OCI-LY1 (cell line): ENCODE data around the gene BAD.

ENCODE experiments used
- H2AFZ ChIP-seq: fragments of 200-600 bp; sonication (generic), shearing (Covaris generic); 2 replicates; pipeline ENCODE4 v1.6.0; 2014; ENCODE audit warnings: antibody characterized with exemption, mild to moderate bottlenecking, low read length
- H3F3A ChIP-seq: fragments of 200-600 bp; sonication (generic), shearing (Covaris generic); 2 replicates; pipeline ENCODE4 v1.6.0; 2014; ENCODE audit warnings: mild to moderate bottlenecking, antibody characterized with exemption, low read length, moderate library complexity; ENCODE audit not compliant: insufficient read depth
- H3K27ac ChIP-seq: fragments of 200-600 bp; sonication (generic); 2 replicates; pipeline ENCODE4 v1.5.1; 2014; ENCODE audit warnings: low read length, mixed run types, mild to moderate bottlenecking, low read depth; ENCODE audit not compliant: poor library complexity, severe bottlenecking
- H3K27me3 ChIP-seq: fragments of 200-600 bp; sonication (generic); 2 replicates; pipeline ENCODE4 v1.6.0; 2014; ENCODE audit warnings: antibody characterized with exemption, mild to moderate bottlenecking, low read length, moderate library complexity; ENCODE audit not compliant: insufficient read depth
- H3K36me3 ChIP-seq: fragments of 200-600 bp; sonication (generic); 2 replicates; pipeline ENCODE4 v1.6.1; 2014; ENCODE audit warnings: mild to moderate bottlenecking, antibody characterized with exemption, low read length, moderate library complexity, mixed read lengths; ENCODE audit not compliant: insufficient read depth
- H3K4me1 ChIP-seq: fragments of 200-600 bp; sonication (generic); 2 replicates; pipeline ENCODE4 v1.5.1; 2014; ENCODE audit warnings: mild to moderate bottlenecking, low read length, moderate library complexity; ENCODE audit not compliant: insufficient read depth, severe bottlenecking
- H3K4me2 ChIP-seq: fragments of 200-600 bp; sonication (generic), shearing (Covaris generic); 2 replicates; pipeline ENCODE4 v1.6.1; 2014; ENCODE audit warnings: low read length
- H3K4me3 ChIP-seq: fragments of 200-600 bp; sonication (generic); 2 replicates; pipeline ENCODE4 v1.5.1; 2014; ENCODE audit warnings: low read length, low read depth, mild to moderate bottlenecking, mixed read lengths; ENCODE audit not compliant: poor library complexity, severe bottlenecking
- H3K79me2 ChIP-seq: fragments of 200-600 bp; shearing (Covaris generic); 2 replicates; pipeline ENCODE4 v1.6.1; 2016; ENCODE audit warnings: mixed run types, low read length, mixed read lengths; ENCODE audit not compliant: insufficient read depth
- H3K9ac ChIP-seq: fragments of 200-600 bp; sonication (generic), shearing (Covaris generic); 2 replicates; pipeline ENCODE4 v1.6.1; 2014; ENCODE audit warnings: mild to moderate bottlenecking, low read length, mixed read lengths
- H3K9me2 ChIP-seq: fragments of 200-600 bp; sonication (generic), shearing (Covaris generic); 2 replicates; pipeline ENCODE4 v1.6.1; 2014; ENCODE audit warnings: low read depth, mild to moderate bottlenecking, low read length, mixed read lengths
- H3K9me3 ChIP-seq: fragments of 200-600 bp; shearing (Covaris generic); 2 replicates; pipeline ENCODE4 v1.6.1; 2014; ENCODE audit warnings: low read length, mixed read lengths
- H4K20me1 ChIP-seq: fragments of 200-600 bp; sonication (generic), shearing (Covaris generic); 2 replicates; pipeline ENCODE4 v1.6.0; 2016; ENCODE audit warnings: mild to moderate bottlenecking, low read length; ENCODE audit not compliant: insufficient read depth
- EZH2 ChIP-seq: fragments of 200-600 bp; sonication (generic), shearing (Covaris generic); IDR thresholded peaks from 2 replicates; pipeline ENCODE4 v1.8.0; 2017; ENCODE audit warnings: borderline replicate concordance, mixed run types, mild to moderate bottlenecking, antibody characterized with exemption, low read length, moderate library complexity, mixed read lengths
- TF ChIP-seq, protein P1 (sequence below): fragments of 200-600 bp; sonication (generic), shearing (Covaris generic); IDR thresholded peaks from 2 replicates; pipeline ENCODE4 v1.5.1; 2017; ENCODE audit warnings: mild to moderate bottlenecking, antibody characterized with exemption, low read length, moderate library complexity, mixed read lengths

Gene BAD

DNA sequence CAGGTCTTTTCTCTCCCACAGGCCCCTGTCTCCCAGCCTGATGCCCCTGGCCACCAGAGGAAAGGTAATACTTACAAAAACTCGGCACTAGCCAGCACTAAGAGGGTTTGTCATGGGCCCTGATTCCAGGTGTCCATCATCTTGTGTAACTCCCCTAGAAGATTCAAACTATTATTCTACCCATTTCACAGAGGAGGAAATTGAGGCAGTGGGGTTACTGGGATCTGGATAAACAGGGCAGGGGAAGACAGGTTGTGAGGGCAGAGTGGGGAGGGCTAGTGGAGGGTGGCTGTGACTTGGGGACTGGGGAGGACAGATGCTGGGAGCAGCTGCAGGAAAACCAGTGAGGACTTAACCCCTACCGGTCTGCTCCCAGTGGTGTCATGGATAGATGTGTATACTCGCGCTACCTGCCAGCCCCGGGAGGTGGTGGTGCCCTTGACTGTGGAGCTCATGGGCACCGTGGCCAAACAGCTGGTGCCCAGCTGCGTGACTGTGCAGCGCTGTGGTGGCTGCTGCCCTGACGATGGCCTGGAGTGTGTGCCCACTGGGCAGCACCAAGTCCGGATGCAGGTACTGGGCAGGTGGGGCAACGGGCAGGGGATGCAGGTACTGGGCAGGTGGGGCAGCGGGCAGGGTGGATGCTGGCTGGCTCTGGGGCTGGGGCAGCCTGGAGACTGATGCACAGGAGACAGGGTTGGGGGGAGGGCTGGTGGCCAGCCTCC, 48.9 kb downstream of the BAD start:
- Histone ChIP-seq H3K27ac (peak overlapping the region; percentile 69), H3K4me2 (peak overlapping the region; percentile 97), H3K79me2 (no peaks in the 10 kb centered on the region), H3K4me1 (peaks cover 75% of the 10 kb centered on the region), H3F3A (peaks cover 18% of the 10 kb centered on the region; the same call in 1 of the 2 replicates), H3K9ac (peak overlapping the region; percentile 79), H3K36me3 (peaks cover 15% of the 10 kb centered on the region; the same call in 1 of the 2 replicates), H3K9me3 (no peaks in the 10 kb centered on the region), H3K9me2 (no peaks in the 10 kb centered on the region), H3K4me3 (peak overlapping the region; percentile 77), H3K27me3 (no peaks in the 10 kb centered on the region), H2AFZ (no peak overlapping the region), H4K20me1 (no peaks in the 10 kb centered on the region)
- TF ChIP-seq EZH2 = no peak
- TF ChIP-seq, protein P1, sequence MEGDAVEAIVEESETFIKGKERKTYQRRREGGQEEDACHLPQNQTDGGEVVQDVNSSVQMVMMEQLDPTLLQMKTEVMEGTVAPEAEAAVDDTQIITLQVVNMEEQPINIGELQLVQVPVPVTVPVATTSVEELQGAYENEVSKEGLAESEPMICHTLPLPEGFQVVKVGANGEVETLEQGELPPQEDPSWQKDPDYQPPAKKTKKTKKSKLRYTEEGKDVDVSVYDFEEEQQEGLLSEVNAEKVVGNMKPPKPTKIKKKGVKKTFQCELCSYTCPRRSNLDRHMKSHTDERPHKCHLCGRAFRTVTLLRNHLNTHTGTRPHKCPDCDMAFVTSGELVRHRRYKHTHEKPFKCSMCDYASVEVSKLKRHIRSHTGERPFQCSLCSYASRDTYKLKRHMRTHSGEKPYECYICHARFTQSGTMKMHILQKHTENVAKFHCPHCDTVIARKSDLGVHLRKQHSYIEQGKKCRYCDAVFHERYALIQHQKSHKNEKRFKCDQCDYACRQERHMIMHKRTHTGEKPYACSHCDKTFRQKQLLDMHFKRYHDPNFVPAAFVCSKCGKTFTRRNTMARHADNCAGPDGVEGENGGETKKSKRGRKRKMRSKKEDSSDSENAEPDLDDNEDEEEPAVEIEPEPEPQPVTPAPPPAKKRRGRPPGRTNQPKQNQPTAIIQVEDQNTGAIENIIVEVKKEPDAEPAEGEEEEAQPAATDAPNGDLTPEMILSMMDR = no peak

DNA sequence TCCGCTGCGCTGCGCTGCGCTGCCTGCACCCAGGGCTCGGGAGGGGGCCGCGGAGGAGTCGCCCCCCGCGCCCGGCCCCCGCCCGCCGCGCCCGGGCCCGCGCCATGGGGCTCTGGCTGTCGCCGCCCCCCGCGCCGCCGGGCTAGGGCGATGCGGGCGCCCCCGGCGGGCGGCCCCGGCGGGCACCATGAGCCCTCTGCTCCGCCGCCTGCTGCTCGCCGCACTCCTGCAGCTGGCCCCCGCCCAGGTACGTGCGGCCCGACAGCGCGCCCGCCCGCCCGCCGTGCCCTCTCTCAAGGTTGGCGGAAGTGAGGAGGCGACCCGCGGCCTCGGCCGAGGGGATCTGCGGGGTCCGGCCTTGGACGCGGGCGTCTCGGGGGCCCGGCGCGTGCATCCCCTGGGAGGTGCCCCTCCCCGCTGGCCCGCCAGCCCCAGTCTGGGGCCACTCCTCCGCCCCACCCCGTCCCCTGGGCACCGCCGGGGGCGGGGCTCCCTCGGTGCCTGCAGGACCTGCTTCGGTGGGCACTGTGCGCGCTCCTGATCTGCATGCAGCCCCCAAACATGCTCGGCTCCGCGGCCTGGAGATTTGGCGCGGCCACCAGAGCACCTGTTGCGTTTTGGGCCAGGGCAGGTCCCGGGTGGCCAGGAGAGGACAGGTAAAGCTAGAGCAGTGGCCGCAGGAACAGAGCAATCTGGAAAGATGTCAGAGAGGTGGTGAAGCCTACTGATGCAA, 49.7 kb downstream of the BAD start:
- Histone ChIP-seq H4K20me1 (no peaks in the 10 kb centered on the region), H3K9me2 (no peaks in the 10 kb centered on the region), H2AFZ (no peak overlapping the region), H3K4me1 (peaks cover 70% of the 10 kb centered on the region), H3K36me3 (peaks cover 15% of the 10 kb centered on the region; the same call in 1 of the 2 replicates), H3K4me2 (peak overlapping the region; percentile 97), H3K79me2 (no peaks in the 10 kb centered on the region), H3K27ac (peak overlapping the region; percentile 69), H3K27me3 (no peaks in the 10 kb centered on the region), H3K9ac (peak overlapping the region; percentile 79), H3K4me3 (peak overlapping the region; percentile 77), H3K9me3 (no peaks in the 10 kb centered on the region), H3F3A (peaks cover 18% of the 10 kb centered on the region; the same call in 1 of the 2 replicates)
- no peak for TF ChIP-seq EZH2
- TF ChIP-seq, protein P1 = no peak

DNA sequence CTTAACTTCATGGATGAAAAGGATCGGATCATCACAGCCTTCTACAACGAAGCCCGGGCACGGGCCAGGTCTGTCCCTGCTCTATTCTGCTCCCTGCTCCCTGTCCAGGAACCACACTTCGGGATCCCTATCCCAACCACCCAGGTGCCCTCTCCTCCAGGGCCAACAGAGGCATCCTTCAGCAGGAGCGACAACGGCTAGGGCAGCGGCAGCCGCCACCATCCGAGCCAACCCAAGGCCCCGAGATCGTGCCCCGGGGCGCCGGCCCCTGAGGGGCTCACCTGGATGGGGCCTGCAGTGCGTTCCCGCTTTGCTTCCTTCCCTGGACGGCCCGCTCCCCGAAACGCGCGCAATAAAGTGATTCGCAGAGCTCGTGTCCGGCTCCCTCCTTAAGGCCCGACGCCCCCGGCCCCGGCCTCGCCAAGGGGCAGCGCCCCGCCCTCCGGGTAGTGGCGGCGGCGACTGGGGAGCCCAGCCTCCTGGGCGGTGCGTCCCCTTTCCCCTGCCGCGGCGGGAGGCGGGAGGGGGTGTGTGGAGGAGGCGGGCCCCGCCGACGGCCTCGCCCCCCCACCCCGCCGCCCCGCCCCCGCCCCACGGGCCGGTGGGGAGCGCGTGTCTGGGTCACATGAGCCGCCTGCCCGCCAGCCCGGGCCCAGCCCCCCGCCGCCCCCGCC, 50.4 kb downstream of the BAD start, which contains the start of gene VEGFB:
TSS of gene VEGFB (plus strand) at position 672 of the 674 bp plus-strand sequence. CDS start 250 bp downstream, outside the sequence.
- Histone ChIP-seq H3K27ac (peak within 1 kb of the TSS; percentile 69), H3F3A (peaks cover 16% of the 10 kb centered on the region; the same call in 1 of the 2 replicates), H3K79me2 (no peaks in the 10 kb centered on the region), H4K20me1 (no peaks in the 10 kb centered on the region), H3K4me3 (peak within 1 kb of the TSS; percentile 77), H3K36me3 (peaks cover 13% of the 10 kb centered on the region; the same call in 1 of the 2 replicates), H3K9me3 (no peaks in the 10 kb centered on the region), H3K4me2 (peak within 1 kb of the TSS; percentile 97), H3K4me1 (peaks cover 70% of the 10 kb centered on the region), H3K27me3 (no peaks in the 10 kb centered on the region), H2AFZ (no peak within 1 kb of the TSS), H3K9ac (peak within 1 kb of the TSS; percentile 79), H3K9me2 (no peaks in the 10 kb centered on the region)
- no peak for TF ChIP-seq EZH2
- TF ChIP-seq, protein P1 = no peak
